Esophagus muscularis mucosa (tissue), 3 donors: ENCODE results near the gene ZFYVE28.

Source experiments
- POLR2A ChIP-seq: fragments of 450-650 bp; IDR thresholded peaks from one replicate; pipeline ENCODE4 v1.6.1; 2017; ENCODE audit warnings: antibody characterized with exemption, moderate library complexity, mild to moderate bottlenecking, low read depth
- TF ChIP-seq, protein P1 (sequence below), 3 experiments: fragments of 200-600 bp in 2 of 3; fragments of 450-650 bp in 1 of 3; sonication (generic) in 2 of 3; IDR thresholded peaks; one replicate each; pipeline ENCODE4 v1.5.1; 2017 to 2019; ENCODE audit warnings: antibody characterized with exemption in 3 of 3, mild to moderate bottlenecking in 2 of 3, moderate library complexity in 1 of 3

DNA sequence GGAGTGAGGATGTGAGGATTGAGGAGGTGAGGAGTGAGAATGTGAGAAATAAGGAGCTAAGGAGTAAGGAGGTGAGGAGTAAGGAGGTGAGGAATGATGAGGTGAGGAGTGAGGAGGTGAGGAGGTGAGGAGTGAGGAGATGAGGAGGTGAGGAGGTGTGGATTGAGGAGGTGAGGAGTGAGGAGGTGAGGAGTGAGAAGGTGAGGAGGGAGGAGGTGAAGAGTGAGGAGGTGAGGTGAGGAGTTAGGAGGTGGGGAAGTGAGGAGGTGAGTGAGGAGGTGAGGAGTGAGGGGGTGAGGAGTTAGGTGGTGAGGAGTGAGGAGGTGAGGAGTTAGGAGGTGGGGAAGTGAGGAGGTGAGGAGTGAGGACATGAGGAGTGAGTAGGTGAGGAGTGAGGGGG, 81.8 kb downstream of the ZFYVE28 start:
- TF ChIP-seq POLR2A = no peak
- TF ChIP-seq, protein P1, sequence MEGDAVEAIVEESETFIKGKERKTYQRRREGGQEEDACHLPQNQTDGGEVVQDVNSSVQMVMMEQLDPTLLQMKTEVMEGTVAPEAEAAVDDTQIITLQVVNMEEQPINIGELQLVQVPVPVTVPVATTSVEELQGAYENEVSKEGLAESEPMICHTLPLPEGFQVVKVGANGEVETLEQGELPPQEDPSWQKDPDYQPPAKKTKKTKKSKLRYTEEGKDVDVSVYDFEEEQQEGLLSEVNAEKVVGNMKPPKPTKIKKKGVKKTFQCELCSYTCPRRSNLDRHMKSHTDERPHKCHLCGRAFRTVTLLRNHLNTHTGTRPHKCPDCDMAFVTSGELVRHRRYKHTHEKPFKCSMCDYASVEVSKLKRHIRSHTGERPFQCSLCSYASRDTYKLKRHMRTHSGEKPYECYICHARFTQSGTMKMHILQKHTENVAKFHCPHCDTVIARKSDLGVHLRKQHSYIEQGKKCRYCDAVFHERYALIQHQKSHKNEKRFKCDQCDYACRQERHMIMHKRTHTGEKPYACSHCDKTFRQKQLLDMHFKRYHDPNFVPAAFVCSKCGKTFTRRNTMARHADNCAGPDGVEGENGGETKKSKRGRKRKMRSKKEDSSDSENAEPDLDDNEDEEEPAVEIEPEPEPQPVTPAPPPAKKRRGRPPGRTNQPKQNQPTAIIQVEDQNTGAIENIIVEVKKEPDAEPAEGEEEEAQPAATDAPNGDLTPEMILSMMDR (IDR thresholded peaks at IDR 0.05) = no peak
